ENCODE results near the gene TTLL9.

Gene TTLL9

DNA sequence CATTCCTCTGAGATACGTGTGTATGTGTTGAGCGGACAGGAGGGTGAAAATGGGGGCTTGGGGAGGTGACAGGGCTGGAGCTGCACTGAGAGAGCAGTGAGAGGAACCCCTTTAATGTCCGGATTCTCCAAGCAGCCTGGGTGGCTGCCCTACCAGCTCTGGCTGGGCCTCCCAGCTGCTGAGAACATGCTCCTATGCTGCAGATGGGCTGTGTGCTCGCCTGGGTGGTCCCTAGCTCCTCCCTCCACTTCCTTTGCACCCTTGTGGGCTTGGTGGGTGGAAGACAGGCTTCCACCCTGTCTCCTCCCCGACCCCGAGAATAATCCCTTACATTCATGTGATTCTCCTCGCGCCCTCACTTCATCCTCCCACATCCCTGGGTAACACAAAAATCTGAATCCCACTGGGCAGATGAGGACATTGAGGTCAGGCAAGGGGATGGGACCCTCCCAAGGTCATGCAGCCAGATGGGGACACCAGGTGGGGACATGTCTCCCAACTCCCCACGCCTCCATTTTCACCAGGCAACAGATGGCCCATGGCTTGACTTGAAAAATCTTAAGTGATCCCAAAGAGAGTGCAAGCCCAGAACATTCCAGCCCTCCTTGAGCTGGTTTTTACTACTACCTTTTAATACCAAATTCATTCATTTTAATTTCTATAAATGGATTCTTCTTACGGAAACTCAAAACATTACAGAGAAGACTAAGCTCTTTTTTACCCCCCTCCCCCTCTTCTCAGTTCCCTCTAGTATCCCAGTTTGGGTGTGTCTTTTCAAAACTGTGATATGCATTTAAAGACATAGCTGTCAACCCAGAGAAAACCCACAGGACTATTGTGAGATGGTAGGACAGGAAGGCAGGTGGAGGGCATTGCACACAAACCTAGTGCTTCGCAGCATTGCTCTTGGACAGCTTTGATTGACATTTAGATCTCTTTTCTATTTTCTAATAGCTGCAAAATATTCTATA is 86.4 kb downstream of the TTLL9 start:
- TF ChIP-seq, protein P1, sequence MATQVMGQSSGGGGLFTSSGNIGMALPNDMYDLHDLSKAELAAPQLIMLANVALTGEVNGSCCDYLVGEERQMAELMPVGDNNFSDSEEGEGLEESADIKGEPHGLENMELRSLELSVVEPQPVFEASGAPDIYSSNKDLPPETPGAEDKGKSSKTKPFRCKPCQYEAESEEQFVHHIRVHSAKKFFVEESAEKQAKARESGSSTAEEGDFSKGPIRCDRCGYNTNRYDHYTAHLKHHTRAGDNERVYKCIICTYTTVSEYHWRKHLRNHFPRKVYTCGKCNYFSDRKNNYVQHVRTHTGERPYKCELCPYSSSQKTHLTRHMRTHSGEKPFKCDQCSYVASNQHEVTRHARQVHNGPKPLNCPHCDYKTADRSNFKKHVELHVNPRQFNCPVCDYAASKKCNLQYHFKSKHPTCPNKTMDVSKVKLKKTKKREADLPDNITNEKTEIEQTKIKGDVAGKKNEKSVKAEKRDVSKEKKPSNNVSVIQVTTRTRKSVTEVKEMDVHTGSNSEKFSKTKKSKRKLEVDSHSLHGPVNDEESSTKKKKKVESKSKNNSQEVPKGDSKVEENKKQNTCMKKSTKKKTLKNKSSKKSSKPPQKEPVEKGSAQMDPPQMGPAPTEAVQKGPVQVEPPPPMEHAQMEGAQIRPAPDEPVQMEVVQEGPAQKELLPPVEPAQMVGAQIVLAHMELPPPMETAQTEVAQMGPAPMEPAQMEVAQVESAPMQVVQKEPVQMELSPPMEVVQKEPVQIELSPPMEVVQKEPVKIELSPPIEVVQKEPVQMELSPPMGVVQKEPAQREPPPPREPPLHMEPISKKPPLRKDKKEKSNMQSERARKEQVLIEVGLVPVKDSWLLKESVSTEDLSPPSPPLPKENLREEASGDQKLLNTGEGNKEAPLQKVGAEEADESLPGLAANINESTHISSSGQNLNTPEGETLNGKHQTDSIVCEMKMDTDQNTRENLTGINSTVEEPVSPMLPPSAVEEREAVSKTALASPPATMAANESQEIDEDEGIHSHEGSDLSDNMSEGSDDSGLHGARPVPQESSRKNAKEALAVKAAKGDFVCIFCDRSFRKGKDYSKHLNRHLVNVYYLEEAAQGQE (IDR thresholded peaks at IDR 0.05; ENCODE audit: insufficient read depth in 1 of 2, low read depth in 2 of 2, low read length in 2 of 2): no peak
- TF ChIP-seq FOXP2 (optimal IDR thresholded peaks at IDR 0.05; ENCODE audit: borderline replicate concordance, extremely low read depth, extremely low read length, insufficient read depth) (no peak), SIN3A (IDR thresholded peaks at IDR 0.05; ENCODE audit: borderline replicate concordance, insufficient read depth, low read length) (no peak), POLR2AphosphoS5 (IDR thresholded peaks at IDR 0.05; ENCODE audit: low read depth, low read length) (no peak), TAF1 (IDR thresholded peaks at IDR 0.05; ENCODE audit: borderline replicate concordance, insufficient read depth, low read length) (no peak)

DNA sequence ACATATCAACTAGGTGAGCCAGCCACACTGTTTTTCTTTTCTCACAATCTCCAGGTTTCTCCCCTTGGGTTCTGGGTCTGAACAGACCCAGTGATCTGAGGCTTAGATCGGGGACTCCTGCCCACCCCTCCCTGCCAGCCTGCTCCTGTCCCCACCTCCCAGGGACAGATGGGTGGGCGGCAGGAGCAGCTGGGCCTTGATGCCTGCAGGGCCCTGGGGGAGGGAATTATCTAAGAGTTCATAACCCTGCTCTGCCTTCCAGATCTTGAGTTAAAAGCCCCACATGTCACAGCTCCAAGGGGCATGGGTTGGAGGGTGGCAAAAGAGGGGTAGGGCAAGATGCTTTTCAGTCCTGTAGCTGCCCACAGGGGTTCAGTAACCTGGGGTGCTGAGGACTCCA is 92.3 kb downstream of the TTLL9 start:
- TF ChIP-seq POLR2AphosphoS5 (IDR thresholded peaks at IDR 0.05; ENCODE audit: low read depth, low read length): no peak
- TF ChIP-seq FOXP2 (optimal IDR thresholded peaks at IDR 0.05; ENCODE audit: borderline replicate concordance, extremely low read depth, extremely low read length, insufficient read depth): no peak
- TF ChIP-seq SIN3A (IDR thresholded peaks at IDR 0.05; ENCODE audit: borderline replicate concordance, insufficient read depth, low read length): no peak
- TF ChIP-seq, protein P1 (IDR thresholded peaks at IDR 0.05; ENCODE audit: insufficient read depth in 1 of 2, low read depth in 2 of 2, low read length in 2 of 2): no peak
- no peak for TF ChIP-seq TAF1 (IDR thresholded peaks at IDR 0.05; ENCODE audit: borderline replicate concordance, insufficient read depth, low read length)

DNA sequence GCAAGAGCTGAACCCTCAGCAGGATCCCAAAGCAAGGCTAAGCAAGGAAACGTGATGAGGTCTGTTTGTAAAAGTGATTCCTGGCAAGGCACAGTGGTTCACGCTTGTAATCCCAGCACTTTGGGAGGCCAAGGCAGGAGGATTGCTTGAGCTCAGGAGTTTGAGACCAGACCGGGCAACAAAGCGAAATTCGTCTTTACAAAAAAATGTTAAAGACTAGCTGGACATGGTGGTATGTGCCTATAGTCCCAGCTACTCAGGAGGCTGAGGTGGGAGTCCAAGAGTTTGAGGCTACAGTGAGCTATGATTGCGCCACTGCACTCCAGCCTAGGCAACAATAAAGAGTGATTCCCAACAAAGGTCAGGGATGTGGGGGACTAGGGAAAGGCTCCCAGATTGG is 93.5 kb downstream of the TTLL9 start:
- TF ChIP-seq POLR2AphosphoS5 (IDR thresholded peaks at IDR 0.05; ENCODE audit: low read depth, low read length): no peak
- no peak for TF ChIP-seq FOXP2 (optimal IDR thresholded peaks at IDR 0.05; ENCODE audit: borderline replicate concordance, extremely low read depth, extremely low read length, insufficient read depth)
- TF ChIP-seq, protein P1 (IDR thresholded peaks at IDR 0.05; ENCODE audit: insufficient read depth in 1 of 2, low read depth in 2 of 2, low read length in 2 of 2): no peak
- no peak for TF ChIP-seq TAF1 (IDR thresholded peaks at IDR 0.05; ENCODE audit: borderline replicate concordance, insufficient read depth, low read length)
- TF ChIP-seq SIN3A (IDR thresholded peaks at IDR 0.05; ENCODE audit: borderline replicate concordance, insufficient read depth, low read length): no peak

DNA sequence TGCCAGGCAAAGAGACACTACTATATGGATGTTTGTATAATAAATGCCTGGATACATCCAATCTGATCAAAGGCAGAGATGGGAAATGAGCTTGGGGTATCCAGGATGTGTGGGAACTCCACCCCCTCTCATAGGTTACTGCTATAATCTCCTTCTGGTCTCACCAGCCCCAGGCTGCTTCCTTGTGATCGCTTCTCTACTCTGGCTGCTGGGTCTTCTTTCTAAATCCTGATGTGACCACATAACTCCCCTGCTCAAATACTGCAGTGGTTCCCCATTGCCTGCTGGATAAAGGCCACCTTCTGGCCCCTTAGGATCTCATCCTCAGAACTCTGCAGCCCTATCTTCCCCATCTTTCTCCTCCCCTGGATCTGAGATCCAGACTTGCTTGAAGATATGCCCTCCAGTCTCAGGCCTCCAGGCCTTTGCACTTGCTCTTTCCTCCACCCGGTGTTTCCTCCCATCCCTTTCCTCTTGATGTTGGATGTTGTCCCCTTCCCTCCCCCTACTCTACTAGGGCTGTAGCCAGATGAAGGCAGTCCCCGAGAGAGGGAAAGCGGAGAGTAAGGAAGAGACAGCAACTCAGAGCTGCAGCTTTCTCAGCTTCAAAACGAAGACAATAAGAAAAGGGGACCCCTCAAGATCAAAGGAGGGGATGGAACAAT is 96.7 kb downstream of the TTLL9 start:
- no peak for TF ChIP-seq TAF1 (IDR thresholded peaks at IDR 0.05; ENCODE audit: borderline replicate concordance, insufficient read depth, low read length)
- TF ChIP-seq, protein P1 (IDR thresholded peaks at IDR 0.05; ENCODE audit: insufficient read depth in 1 of 2, low read depth in 2 of 2, low read length in 2 of 2): no peak; a peak in 1 of 4 replicates
- no peak for TF ChIP-seq SIN3A (IDR thresholded peaks at IDR 0.05; ENCODE audit: borderline replicate concordance, insufficient read depth, low read length)
- TF ChIP-seq POLR2AphosphoS5 (IDR thresholded peaks at IDR 0.05; ENCODE audit: low read depth, low read length): no peak
- no peak for TF ChIP-seq FOXP2 (optimal IDR thresholded peaks at IDR 0.05; ENCODE audit: borderline replicate concordance, extremely low read depth, extremely low read length, insufficient read depth)

Measured in PFSK-1 (cell line).